HUES48 (cell line): ENCODE data around the gene CAPN5.

Experiments used
- H3K27ac ChIP-seq: one replicate; pipeline ENCODE4 v1.7.0; 2013; ENCODE audit warnings: low read depth, low read length, inconsistent platforms
- H3K27me3 ChIP-seq: 2 replicates; pipeline ENCODE4 v1.6.1; 2013; ENCODE audit warnings: mild to moderate bottlenecking, low read length; ENCODE audit not compliant: control insufficient read depth, insufficient read depth
- H3K36me3 ChIP-seq: 2 replicates; pipeline ENCODE4 v1.6.1; 2013; ENCODE audit warnings: low read length; ENCODE audit not compliant: control insufficient read depth, insufficient read depth
- H3K4me1 ChIP-seq: 2 replicates; pipeline ENCODE4 v1.6.1; 2013; ENCODE audit warnings: mild to moderate bottlenecking, low read length; ENCODE audit not compliant: control insufficient read depth, insufficient read depth
- H3K4me3 ChIP-seq: 2 replicates; pipeline ENCODE4 v1.5.1; 2013; ENCODE audit warnings: mild to moderate bottlenecking, low read depth, low read length
- H3K9ac ChIP-seq: 2 replicates; pipeline ENCODE4 v1.6.1; 2013; ENCODE audit warnings: mild to moderate bottlenecking, low read depth, low read length, moderate library complexity
- H3K9me3 ChIP-seq: 2 replicates; pipeline ENCODE4 v1.6.1; 2013; ENCODE audit warnings: low read length; ENCODE audit not compliant: control insufficient read depth, insufficient read depth

The CAPN5 gene

DNA sequence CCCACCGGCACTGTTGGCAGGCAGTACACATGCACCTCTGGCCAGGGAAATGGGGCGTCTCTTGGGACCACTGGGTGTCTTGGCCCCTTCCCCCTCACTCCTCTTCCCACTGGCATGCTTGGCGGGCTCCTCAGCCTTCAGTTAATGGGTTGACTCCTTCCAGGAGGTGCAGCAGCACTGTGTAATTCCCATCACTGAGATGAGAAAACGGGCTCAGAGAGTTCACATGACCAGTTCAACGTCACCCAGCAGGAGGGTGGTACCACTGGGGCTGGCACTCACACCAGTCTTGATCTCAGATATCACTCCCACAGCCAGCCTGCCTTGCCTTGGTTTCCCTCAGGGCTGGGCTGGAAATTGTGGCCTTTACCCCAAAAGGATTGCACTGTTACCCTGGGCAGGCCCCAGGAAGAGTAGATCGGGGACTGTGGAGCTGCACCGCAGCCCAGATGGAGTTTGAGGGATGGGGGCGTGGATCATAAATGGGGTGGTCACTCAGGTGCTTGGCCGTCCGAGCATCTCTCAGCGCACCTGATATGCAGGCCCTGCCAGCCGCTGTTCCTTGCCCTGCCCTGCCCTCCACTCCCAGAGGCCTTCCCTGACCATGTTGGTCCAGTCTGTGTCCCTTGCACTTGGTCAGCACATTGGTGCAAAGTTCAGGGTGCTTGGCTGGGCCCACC is 16.9 kb downstream of the CAPN5 start:
- no peaks in the 10 kb centered on the region for H3K4me1 ChIP-seq
- no peaks in the 10 kb centered on the region for H3K27me3 ChIP-seq

DNA sequence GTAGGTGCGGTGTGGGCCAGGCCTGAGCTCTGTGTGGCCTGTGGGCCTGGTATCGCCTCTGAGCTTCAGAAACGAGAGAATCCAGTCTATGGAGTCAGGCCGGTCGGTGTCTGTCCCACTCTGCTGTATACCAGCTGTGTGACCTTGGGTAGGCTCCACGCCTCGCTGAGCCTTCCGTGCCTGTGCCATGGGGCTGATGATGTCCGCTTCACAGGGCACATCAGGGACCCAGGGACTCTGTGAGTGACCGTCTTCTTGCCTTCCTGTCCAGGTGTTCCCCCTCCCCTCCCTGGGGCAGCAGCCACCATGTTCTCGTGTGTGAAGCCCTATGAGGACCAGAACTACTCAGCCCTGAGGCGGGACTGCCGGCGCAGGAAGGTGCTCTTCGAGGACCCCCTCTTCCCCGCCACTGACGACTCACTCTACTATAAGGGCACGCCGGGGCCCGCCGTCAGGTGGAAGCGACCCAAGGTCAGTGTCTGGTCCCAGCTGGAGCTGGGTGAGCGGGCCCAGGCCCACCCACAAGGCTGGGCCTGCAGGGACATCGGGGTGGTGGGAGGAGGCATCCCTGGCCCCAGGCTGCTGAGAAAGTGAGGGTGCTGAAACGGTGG is 17.9 kb downstream of the CAPN5 start:
- Histone ChIP-seq H3K36me3 (no peaks in the 10 kb centered on the region), H3K27me3 (no peaks in the 10 kb centered on the region), H3K4me3 (no peak overlapping the region), H3K27ac (no peak overlapping the region), H3K9ac (no peak overlapping the region), H3K4me1 (no peaks in the 10 kb centered on the region), H3K9me3 (no peaks in the 10 kb centered on the region)

More for the DNA sequence above, 16.9 kb downstream of the CAPN5 start:
- no peaks in the 10 kb centered on the region for H3K36me3 ChIP-seq
- H3K9ac ChIP-seq, result no peak overlapping the region
- H3K4me3 ChIP-seq, result no peak overlapping the region
- no peaks in the 10 kb centered on the region for H3K9me3 ChIP-seq
- no peak overlapping the region for H3K27ac ChIP-seq

DNA sequence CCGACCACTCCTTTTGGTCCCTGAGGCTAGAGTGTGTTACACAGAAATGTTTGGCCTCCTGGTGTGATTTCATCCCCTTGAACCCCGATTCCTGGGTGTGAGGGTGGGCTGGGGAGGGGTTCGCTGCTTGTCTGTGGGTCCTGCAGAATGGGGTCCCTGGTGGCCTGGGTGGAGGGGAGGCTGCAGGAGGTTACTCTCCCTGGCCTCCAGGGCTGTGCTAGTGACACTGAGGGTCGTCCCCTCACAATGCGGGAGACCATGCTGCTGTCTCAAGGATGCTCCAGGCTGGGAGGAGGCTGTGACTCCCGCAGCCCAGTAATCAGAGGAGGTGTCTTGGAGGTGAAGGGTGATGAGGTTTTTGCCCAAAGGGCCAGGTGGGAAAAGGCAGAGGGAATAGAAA is 18.9 kb downstream of the CAPN5 start:
- H3K27ac ChIP-seq, result no peak overlapping the region
- H3K4me3 ChIP-seq, result no peak overlapping the region
- H3K27me3 ChIP-seq, result no peaks in the 10 kb centered on the region
- H3K9me3 ChIP-seq, result no peaks in the 10 kb centered on the region
- H3K9ac ChIP-seq, result no peak overlapping the region
- H3K36me3 ChIP-seq, result no peaks in the 10 kb centered on the region
- H3K4me1 ChIP-seq, result no peaks in the 10 kb centered on the region

DNA sequence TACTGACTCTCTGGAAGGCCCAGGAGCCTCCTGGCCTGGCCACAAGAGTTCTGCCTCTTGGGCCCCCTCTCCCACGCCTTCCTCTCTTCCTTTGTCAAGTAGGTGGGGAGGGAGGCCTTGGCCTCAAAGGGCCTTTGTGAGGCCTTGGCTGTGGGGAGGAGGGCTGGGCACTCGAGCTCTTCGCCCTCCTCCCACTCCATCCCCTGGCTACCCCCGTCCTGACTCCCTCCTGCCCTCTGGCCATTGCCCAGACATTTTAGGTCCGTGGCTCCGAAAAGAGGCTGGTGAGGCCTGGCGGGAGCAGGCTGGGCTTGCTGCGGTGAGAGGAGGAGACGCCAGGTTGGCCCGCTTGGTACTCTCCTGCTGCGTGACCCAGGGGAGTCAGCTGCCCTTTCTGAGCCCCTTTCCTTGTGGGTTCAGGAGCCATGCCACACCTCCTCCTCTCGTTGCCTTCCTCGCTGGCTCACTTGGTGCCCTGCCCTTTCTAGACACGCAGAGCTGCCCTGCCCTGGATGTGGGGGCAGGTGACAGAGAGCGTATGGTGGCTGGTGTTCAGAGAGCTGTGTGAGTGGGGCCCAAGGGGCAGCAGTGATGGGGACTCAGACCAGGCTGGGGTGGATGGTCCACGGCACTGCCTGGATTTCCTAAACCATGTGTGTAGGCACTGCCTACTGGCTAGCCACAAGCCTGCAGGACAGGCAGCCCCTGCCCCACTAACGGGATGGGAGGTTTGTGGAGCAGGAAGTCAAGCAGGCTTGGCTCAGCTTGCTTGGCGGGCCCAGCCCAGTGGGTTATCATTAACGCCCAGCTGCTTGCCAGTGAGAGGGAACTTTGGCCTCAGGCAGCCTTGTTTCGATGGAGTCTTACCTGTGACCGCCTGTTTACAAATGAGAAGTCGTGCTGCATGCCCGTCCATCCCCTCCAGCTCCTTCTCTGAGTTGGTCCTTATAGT is 20.0 kb downstream of the CAPN5 start:
- no peak overlapping the region for H3K4me3 ChIP-seq
- H3K9ac ChIP-seq, result no peak overlapping the region
- no peaks in the 10 kb centered on the region for H3K9me3 ChIP-seq
- no peaks in the 10 kb centered on the region for H3K36me3 ChIP-seq
- H3K4me1 ChIP-seq, result no peaks in the 10 kb centered on the region
- H3K27ac ChIP-seq, result no peak overlapping the region
- no peaks in the 10 kb centered on the region for H3K27me3 ChIP-seq

DNA sequence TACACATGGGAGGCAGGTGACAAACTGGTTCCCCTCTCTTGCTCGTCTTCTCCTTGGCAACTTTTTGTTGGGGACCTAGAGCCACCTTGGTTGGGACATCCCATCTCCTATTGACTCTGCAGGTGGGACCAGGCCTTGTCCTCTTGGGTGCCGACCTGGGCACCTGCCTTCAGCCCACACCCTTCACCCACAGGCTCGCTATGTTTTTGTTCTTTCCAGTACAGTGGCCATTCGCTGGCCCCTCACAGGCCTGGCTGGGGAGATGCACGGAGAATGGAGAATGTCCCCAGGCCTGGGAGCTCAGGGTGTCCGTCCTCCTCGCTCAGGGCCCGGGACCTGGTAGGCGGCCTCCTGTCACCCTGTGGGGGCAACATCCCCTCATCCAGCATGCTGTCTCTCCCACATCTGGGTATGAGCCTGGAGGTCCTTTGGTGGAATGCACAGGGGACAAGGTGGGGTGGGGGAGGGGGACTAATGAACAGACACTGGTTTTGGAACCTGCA is 21.0 kb downstream of the CAPN5 start:
- Histone ChIP-seq H3K27ac (no peak overlapping the region), H3K4me1 (no peaks in the 10 kb centered on the region)

DNA sequence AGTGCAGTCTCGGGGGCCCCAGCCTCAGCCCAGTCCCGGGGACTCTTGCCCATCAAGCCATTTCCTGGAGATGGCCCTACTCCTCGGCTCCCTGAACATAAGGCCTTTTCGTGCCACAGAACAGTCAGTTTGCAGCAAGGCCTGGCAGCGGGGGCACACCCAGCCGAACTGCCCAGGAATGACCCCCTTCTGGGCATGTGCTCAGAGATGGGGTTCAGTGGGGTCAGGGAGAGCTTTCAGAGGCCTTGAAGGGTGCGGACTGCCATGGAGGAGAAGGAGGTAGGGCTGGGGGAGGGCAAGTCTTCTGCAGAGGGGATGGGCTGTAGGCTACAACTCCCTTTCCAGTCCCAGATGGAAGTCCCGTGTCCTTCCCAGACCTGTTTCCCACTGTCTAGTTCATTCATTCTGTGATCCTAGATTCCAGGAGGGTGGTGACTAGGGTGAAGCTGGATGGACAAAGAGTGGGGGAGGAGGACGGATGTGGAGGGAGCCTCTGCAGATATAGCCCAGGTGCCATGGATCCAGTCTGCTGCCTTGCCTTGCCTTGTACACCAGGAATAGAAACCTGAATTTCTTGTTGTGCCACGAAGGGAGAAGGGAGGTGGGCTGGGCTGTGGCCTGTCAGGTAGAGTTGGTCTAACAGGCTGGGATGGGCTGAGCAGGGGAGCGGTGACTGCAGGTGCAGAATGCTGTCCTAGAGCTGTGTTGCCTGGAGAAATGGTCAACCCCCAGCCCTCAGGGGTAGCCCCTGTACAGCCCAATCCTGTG is 21.6 kb downstream of the CAPN5 start:
- H3K27me3 ChIP-seq, result no peaks in the 10 kb centered on the region
- no peak overlapping the region for H3K27ac ChIP-seq
- no peak overlapping the region for H3K4me3 ChIP-seq
- no peaks in the 10 kb centered on the region for H3K4me1 ChIP-seq
- H3K36me3 ChIP-seq, result no peaks in the 10 kb centered on the region
- no peak overlapping the region for H3K9ac ChIP-seq
- H3K9me3 ChIP-seq, result no peaks in the 10 kb centered on the region

More for the DNA sequence above, 21.0 kb downstream of the CAPN5 start:
- H3K9me3 ChIP-seq, result no peaks in the 10 kb centered on the region
- H3K9ac ChIP-seq, result no peak overlapping the region
- no peak overlapping the region for H3K4me3 ChIP-seq
- no peaks in the 10 kb centered on the region for H3K27me3 ChIP-seq
- H3K36me3 ChIP-seq, result no peaks in the 10 kb centered on the region

DNA sequence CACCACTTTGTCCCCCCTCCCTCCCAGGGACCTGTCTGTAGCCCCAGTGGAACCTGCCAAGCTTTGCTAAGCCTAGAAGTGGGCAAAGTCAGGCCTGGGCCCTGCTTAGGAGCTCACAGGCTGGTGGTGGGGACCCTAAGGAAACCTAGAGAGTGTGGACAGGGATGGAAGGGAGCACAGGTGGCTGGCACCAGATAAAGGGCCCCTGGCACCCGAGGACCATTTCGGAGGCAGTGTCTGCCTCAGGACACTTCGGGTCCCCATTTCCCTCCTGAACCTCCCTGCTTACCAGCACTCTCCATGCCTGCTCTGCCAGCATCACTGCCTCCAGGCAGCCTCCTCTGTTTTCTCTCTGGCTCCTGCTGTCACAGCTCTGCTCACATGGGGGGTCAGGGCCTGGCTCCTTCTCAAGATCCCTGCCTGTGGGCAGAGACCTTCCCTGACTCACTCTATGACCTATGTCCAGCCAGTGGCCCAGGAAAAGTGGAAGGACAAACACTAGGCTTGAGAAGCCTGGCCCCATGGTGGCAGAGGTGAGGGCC is 22.3 kb downstream of the CAPN5 start:
- Histone ChIP-seq H3K9ac (no peak overlapping the region), H3K4me1 (no peaks in the 10 kb centered on the region), H3K9me3 (no peaks in the 10 kb centered on the region), H3K36me3 (no peaks in the 10 kb centered on the region), H3K4me3 (no peak overlapping the region), H3K27ac (no peak overlapping the region), H3K27me3 (no peaks in the 10 kb centered on the region)

DNA sequence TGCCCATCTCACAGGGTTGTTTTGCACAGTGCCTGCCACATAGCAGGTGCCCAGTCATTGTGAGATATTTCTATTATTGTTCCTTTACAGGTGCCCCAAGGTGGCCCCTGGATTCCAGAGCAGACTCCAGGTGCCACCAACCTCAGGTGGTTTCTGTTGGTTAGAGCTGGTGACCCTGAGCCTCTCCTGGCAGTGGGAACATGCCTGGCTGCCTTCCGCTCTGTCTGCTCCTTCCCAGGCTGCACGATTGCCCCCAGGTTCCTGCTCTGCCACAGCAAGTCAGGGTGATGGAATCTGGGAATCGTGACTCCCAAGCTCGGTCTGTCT is 23.2 kb downstream of the CAPN5 start:
- Histone ChIP-seq H3K4me1 (no peaks in the 10 kb centered on the region), H3K9me3 (no peaks in the 10 kb centered on the region), H3K4me3 (no peak overlapping the region), H3K27me3 (no peaks in the 10 kb centered on the region), H3K36me3 (no peaks in the 10 kb centered on the region), H3K9ac (no peak overlapping the region), H3K27ac (no peak overlapping the region)

DNA sequence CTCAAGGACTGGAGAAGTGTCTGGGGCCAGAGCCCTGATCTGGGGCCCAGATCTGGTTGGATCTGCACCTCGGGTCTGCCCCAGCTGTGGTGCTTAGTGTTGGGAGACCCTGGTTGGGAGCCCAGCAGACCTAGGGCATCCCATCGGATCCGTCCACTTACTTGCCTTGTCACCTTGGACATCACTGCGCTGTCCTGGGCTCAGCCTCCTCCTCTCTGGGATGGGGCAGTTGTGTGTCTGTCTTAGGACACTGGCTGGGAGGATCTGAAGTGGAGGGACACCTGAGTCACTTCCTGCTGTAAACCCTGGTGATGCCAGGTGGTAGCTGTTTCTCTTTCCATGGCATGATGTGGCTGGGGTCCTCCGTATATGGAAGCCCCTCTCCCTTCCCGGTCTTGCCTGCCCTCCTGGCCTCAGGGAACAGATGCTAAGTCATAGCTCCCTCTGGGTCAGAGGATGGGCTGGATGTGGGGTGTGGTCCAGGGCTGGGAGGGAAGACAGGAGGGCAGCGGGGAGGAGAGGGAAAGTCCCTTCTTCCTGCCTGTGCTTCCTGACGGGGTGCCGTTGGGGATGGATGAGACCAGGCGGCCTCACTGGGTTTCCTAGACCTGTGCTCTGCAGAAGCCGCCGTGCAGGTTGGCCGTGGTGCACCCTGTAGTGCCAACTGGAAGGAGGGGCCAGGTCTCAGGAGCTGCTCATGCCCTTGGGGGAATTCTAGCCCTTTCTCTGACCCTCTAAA is 23.8 kb downstream of the CAPN5 start:
- H3K27ac ChIP-seq, result no peak overlapping the region
- no peaks in the 10 kb centered on the region for H3K27me3 ChIP-seq
- H3K36me3 ChIP-seq, result no peaks in the 10 kb centered on the region
- H3K4me1 ChIP-seq, result no peaks in the 10 kb centered on the region
- H3K9ac ChIP-seq, result no peak overlapping the region
- no peaks in the 10 kb centered on the region for H3K9me3 ChIP-seq
- no peak overlapping the region for H3K4me3 ChIP-seq
